ENCODE results near the gene SIRT1.

- TF ChIP-seq, protein P1, sequence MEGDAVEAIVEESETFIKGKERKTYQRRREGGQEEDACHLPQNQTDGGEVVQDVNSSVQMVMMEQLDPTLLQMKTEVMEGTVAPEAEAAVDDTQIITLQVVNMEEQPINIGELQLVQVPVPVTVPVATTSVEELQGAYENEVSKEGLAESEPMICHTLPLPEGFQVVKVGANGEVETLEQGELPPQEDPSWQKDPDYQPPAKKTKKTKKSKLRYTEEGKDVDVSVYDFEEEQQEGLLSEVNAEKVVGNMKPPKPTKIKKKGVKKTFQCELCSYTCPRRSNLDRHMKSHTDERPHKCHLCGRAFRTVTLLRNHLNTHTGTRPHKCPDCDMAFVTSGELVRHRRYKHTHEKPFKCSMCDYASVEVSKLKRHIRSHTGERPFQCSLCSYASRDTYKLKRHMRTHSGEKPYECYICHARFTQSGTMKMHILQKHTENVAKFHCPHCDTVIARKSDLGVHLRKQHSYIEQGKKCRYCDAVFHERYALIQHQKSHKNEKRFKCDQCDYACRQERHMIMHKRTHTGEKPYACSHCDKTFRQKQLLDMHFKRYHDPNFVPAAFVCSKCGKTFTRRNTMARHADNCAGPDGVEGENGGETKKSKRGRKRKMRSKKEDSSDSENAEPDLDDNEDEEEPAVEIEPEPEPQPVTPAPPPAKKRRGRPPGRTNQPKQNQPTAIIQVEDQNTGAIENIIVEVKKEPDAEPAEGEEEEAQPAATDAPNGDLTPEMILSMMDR (conservative IDR thresholded peaks at IDR 0.05): no peak
- TF ChIP-seq ZFX (IDR thresholded peaks at IDR 0.05): no peak
These were observed 645 bp upstream of the SIRT1 start for GRCh38 chr10:67883710-67884312.
